Fibroblast of villous mesenchyme (primary cell): ENCODE measurements around the gene SENP7. TPM values are rescaled to one million over a fixed set of nuclear protein-coding genes. Genes with fewer than 3 reads are reported as not detected.

ENCODE experiments used
- DNase-seq: peaks from one replicate; pipeline ENCODE4 v3.0.0-alpha.2; 2010; ENCODE audit warnings: low read depth
- H3K4me3 ChIP-seq: 2 replicates; pipeline ENCODE4 v1.5.1; 2011; ENCODE audit warnings: low read depth, mild to moderate bottlenecking, low read length
- total RNA-seq: library from RNA; depleted of rRNA; stranded (reverse); fragments of >200 nt; gene quantifications from 2 replicates; pipeline ENCODE4 v1.2.3, GENCODE V29; 2012
- TF ChIP-seq, protein P1 (sequence below): IDR thresholded peaks from 2 replicates; pipeline ENCODE4 v1.5.1; 2012; ENCODE audit warnings: low read depth, mild to moderate bottlenecking, low read length; ENCODE audit not compliant: insufficient read depth

SENP7 gene
- total RNA-seq, 1 donor, result 16.4 TPM

DNA sequence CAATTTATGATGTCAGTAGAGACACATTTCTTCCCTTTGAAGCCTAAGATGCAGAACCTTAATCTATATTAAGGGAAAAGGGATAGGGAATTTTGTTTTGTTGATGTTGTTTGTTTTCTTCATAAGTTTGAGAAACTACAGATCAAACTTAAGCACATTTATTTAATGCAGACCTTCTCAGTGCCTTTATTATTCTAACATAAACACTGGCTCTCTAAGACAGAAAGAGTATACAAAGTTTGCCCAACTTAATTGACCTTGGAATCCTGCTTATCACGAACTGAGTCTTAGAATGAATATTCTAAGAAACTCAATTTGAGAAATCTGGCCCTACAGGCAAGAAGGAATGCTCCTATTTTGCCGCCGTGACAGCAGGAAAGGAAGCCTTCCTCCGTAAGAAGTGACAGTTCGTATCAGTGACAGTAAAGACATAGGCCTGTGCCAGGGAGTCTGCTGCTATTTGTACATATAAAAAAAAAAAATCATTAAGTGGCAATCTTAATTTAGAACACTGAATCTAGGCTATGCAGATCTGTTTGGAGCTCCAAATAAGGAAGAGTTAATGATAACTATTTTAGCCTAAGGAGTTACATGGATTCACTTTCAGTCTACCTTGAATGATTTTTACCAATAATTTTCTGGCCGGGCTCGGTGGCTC is 183.9 kb downstream of the SENP7 start:
- H3K4me3 ChIP-seq, result no peak overlapping the region
- TF ChIP-seq, protein P1, sequence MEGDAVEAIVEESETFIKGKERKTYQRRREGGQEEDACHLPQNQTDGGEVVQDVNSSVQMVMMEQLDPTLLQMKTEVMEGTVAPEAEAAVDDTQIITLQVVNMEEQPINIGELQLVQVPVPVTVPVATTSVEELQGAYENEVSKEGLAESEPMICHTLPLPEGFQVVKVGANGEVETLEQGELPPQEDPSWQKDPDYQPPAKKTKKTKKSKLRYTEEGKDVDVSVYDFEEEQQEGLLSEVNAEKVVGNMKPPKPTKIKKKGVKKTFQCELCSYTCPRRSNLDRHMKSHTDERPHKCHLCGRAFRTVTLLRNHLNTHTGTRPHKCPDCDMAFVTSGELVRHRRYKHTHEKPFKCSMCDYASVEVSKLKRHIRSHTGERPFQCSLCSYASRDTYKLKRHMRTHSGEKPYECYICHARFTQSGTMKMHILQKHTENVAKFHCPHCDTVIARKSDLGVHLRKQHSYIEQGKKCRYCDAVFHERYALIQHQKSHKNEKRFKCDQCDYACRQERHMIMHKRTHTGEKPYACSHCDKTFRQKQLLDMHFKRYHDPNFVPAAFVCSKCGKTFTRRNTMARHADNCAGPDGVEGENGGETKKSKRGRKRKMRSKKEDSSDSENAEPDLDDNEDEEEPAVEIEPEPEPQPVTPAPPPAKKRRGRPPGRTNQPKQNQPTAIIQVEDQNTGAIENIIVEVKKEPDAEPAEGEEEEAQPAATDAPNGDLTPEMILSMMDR, result no peak
- DNase-seq, result no peak

DNA sequence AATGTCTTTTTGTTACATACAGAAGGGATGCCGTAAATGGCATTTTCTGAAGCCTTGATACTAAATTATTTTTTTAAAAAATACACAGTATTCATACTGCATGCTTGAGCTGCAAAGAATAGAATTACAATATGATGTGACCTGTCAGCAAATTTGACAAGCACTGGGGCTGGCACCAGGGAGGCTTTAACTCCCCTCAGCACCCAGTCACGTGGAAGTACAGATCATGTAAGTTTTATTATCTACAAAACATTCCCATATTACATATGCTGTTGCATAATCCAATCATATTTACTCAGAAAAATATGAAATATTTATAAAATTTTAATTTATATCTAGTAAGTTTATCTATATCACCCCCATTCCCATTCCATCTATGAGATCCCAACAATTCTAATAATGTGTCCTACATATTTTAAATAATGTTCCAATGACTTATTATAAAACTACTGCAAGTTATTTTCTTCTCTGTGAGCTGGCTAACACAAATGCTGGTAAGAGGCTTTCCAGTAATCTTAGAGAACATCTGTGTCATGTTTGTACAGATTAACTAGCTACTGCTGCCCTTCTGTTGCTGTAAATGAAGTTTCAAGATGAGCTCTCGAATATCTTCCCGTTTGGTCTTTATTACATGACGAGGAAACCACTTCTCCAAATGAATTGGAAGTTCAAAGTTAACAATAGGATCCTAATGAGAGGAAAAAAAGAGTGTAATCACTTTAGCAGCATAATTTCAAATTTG is 187.4 kb downstream of the SENP7 start:
- peak; percentile 20 for DNase-seq
- TF ChIP-seq, protein P1, result no peak
- H3K4me3 ChIP-seq, result no peak overlapping the region

DNA sequence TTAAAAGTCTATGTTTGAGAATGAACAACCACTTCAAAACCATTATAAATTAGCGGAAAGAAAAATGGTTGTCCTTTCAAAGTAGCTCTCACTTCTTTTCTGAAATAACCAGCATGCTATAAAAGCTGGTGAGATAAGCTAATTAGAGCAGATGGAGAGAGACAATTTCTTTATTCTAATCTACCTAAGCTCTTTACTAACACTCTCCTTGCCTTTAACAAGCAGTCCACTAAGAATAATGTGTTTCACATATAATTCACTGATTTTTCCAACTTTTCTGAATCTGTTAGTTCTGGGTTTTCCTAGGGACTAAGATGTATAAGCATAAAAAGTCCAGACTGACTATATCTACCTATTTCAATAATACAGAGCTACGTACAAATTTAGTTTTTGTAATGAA is 192.5 kb downstream of the SENP7 start, which contains the start of gene IMPG2:
TSS of gene IMPG2 (minus strand) at position 101 of the 400 bp plus-strand sequence. CDS start 203 bp downstream, outside the sequence.
- H3K4me3 ChIP-seq, result no peak within 1 kb of the TSS
- no peak for DNase-seq
- TF ChIP-seq, protein P1, result no peak

DNA sequence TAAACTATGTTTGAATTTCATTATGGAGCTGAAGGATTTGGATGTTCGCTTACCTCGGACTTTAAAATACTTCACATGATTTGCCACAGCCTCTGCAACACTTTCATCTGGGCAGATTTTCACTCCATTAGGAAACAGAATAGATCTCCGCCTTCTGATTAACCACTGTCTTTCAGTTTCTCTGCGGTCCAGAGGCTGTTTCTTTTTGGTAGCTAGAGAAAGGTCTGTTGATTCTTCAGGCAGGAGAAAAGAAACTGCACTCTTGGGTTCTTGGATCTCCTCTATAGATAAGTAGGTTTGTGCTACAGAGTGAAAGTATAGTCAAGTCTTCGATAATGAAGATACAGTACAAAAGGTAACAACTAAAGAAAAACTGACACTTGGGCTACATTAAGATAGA is 193.5 kb downstream of the SENP7 start:
- H3K4me3 ChIP-seq, result no peak overlapping the region
- DNase-seq, result no peak
- TF ChIP-seq, protein P1, result no peak

DNA sequence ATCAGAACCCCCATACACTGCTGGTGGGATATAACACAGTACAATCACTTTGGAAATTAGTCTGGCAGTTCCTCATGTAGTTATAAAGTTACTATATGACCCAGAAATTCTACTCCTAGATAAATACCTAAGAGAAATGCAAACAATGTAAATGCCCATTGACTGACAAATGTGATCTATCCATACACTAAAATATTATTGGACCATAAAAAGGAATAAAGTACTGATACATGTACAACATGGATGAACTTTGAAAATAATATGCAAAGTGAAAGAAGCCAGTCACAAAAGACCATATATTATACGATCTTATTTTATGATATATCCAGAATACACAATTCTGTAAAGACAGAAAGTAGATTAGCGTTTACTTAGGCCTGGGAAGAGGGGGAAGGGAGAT is 200.5 kb downstream of the SENP7 start:
- TF ChIP-seq, protein P1, result no peak
- H3K4me3 ChIP-seq, result no peak overlapping the region
- DNase-seq, result no peak

DNA sequence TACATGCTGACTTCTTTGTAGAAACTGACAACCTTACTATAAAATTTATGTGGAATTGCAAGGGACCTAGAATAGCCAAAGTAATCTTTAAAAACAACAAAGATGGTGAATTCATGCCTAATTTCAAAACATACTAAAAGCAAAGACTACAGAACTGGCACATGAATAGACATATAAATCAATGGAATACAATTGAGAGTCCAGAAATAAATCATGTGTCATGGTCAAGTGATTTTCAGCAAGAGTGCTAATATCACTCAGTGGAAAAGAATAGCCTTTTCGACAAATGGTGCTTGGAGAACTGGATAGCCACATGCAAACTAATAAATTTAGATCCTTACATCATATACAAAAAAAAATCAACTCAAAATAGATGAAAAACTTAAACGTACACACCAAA is 201.3 kb downstream of the SENP7 start:
- no peak for DNase-seq
- TF ChIP-seq, protein P1, result no peak
- no peak overlapping the region for H3K4me3 ChIP-seq
